Pancreas (tissue), 10 donors: ENCODE measurements around the gene GRIN2A. TPM values are rescaled to one million over a fixed set of nuclear protein-coding genes. Genes with fewer than 3 reads are reported as not detected.

Source experiments
- ATAC-seq, 4 donors: fragments of 200-7000 bp; cut with Tn5 transposase; one replicate each; pipeline versions ENCODE4 v1.8.0 to v1.9.1; 2020; ENCODE audit warnings: mild to moderate bottlenecking in 4 of 4, moderate library complexity in 4 of 4
- DNase-seq, 6 donors: peaks; one replicate each; pipeline ENCODE4 v3.0.0-alpha.2; 2020
- FAIRE-seq: peaks from 2 replicates; lab custom pipeline; 2012; peaks lifted over from hg19 to GRCh38; lab: Jason Lieb, UNC
- H3K27ac ChIP-seq, 4 donors: fragments of 200-600 bp; sonication (generic); 1 replicate in 3 of 4; 2 replicates in 1 of 4; pipeline versions ENCODE4 v1.5.0 to v1.8.0; 2020
- H3K27me3 ChIP-seq, 4 donors: fragments of 200-600 bp; one replicate each; pipeline ENCODE4 v1.8.0; 2021
- H3K36me3 ChIP-seq, 3 donors: fragments of 200-600 bp; sonication (generic) in 1 of 3; one replicate each; pipeline versions ENCODE4 v1.5.0 to v1.8.0; 2020 to 2021
- H3K4me1 ChIP-seq, 3 donors: fragments of 200-600 bp; one replicate each; pipeline ENCODE4 v1.8.0; 2021
- H3K4me3 ChIP-seq, 4 donors: fragments of 200-600 bp; sonication (generic) in 2 of 4; one replicate each; pipeline versions ENCODE4 v1.5.0 to v1.8.0; 2020 to 2021
- H3K9me3 ChIP-seq, 4 donors: fragments of 200-600 bp; one replicate each; pipeline ENCODE4 v1.8.0; 2021
- WGBS, 2 donors: extraction: QIAGEN DNeasy Blood & Tissue Kit; methylation state at CpG; one replicate each; pipeline ENCODE4 v1.1.7; 2013; 5-methylcytosine and 5-hydroxymethylcytosine counted together
- intact Hi-C, 3 donors: fragments of 100-400 bp; cut with DNase I; formaldehyde crosslinking; loops; one replicate each; pipeline versions ENCODE4 v1.11.1 to v1.14.2; 2022
- polyA plus RNA-seq, 2 donors: library from polyadenylated mRNA; stranded (reverse); fragments of 200-250 nt; gene quantifications; one replicate each; pipeline ENCODE4 v1.2.3, GENCODE V29; 2013
- total RNA-seq, 6 donors: library from RNA; stranded (reverse); fragmentation: NEBNext Ultra II Directional in 4 of 6; extraction: Animal tissue kit (Norgen Biotek cat#: 25700) in 4 of 6; gene quantifications; one replicate each; pipeline versions ENCODE4 v1.2.1 to v1.2.4, GENCODE V29; 2021 to 2023
- TF ChIP-seq, protein P1 (sequence below), 4 donors: fragments of 200-600 bp; sonication (generic) in 3 of 4; IDR thresholded peaks; one replicate each; pipeline versions ENCODE4 v1.5.0 to v1.8.0; 2021; ENCODE audit warnings: antibody characterized with exemption in 4 of 4
- donor health status: healthy with polysubstance abuse.
- donor health status: DM: no; HTN: no; CAD: no; lungs with moderate emphysema.
- donor health status: DM: no; HTN: no; CAD: no.
- donor health status: control.
- donor health status: control.
- donor health status: Bipolar disorder and iron deficiency.
- donor health status: DM: yes; HTN: yes; CAD: no.
- donor health status: DM: no; HTN: no; CAD: no.
- donor health status: DM: no; HTN: no; CAD: no.
- donor health status: DM: yes; HTN: yes; CAD: no.

The GRIN2A gene
- total and polyA plus RNA-seq, 8 donors: 0.09 to 2.2 (median 0.32) TPM

DNA sequence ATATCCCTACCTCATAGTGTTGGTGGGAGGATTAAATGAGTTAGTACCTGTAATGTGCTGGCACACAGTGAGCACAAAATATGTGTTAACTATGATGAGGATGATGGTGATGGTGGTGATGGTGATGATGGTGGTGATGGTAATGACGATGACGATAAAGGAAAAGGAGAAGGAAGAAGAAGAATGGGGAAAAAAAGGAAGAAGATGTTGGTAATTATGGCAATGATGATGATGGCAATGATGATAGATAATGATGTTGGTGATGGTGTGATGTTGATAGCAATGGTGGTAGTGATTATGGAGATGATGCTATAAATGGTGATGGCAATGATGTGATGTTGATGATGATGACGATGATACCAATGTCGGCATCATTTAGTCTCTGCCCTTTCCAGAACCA, 270.2 kb downstream of the GRIN2A start:
- DNase-seq (no peak), FAIRE-seq (no peak), ATAC-seq (no peak)
- no peaks in the 10 kb centered on the region for H3K36me3 ChIP-seq
- no peaks in the 10 kb centered on the region for H3K9me3 ChIP-seq
- no peaks in the 10 kb centered on the region for H3K27me3 ChIP-seq
- 78 to 90% methylated on average over 4 of the region's 4 CpGs for WGBS, 2 donors
- no peak overlapping the region for H3K27ac ChIP-seq
- H3K4me3 ChIP-seq: no peak overlapping the region
- TF ChIP-seq, protein P1, sequence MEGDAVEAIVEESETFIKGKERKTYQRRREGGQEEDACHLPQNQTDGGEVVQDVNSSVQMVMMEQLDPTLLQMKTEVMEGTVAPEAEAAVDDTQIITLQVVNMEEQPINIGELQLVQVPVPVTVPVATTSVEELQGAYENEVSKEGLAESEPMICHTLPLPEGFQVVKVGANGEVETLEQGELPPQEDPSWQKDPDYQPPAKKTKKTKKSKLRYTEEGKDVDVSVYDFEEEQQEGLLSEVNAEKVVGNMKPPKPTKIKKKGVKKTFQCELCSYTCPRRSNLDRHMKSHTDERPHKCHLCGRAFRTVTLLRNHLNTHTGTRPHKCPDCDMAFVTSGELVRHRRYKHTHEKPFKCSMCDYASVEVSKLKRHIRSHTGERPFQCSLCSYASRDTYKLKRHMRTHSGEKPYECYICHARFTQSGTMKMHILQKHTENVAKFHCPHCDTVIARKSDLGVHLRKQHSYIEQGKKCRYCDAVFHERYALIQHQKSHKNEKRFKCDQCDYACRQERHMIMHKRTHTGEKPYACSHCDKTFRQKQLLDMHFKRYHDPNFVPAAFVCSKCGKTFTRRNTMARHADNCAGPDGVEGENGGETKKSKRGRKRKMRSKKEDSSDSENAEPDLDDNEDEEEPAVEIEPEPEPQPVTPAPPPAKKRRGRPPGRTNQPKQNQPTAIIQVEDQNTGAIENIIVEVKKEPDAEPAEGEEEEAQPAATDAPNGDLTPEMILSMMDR (IDR thresholded peaks at IDR 0.05): no peak
- H3K4me1 ChIP-seq: no peaks in the 10 kb centered on the region
- intact Hi-C loops: no loop called here

DNA sequence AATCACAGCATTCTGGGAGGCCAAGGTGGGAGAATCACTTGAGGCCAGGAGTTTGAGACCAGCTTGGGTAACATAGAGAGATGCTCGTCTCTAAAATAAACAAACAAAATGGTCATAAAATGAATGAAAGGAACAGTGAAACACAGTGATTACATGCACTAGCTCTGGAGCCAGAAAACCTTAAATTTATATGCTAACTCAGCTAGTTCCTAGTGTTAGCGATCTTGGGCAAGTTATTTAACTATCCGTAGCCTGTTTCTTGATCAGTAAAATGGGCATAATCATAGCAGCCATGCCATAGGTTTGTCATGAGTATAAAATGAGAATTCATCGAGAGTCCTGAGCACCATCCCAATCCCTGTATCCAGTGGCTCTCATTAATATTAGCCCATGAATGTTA, 271.0 kb downstream of the GRIN2A start:
- Histone ChIP-seq H3K4me1 (no peaks in the 10 kb centered on the region), H3K4me3 (no peak overlapping the region), H3K9me3 (no peaks in the 10 kb centered on the region), H3K27ac (no peak overlapping the region), H3K36me3 (no peaks in the 10 kb centered on the region), H3K27me3 (no peaks in the 10 kb centered on the region)
- FAIRE-seq (no peak), DNase-seq (no peak), ATAC-seq (no peak)
- TF ChIP-seq, protein P1 (IDR thresholded peaks at IDR 0.05): no peak
- 72 to 77% methylated on average over 4 of the region's 4 CpGs for whole genome bisulfite sequencing, 2 donors
- intact Hi-C loops: no loop called here

DNA sequence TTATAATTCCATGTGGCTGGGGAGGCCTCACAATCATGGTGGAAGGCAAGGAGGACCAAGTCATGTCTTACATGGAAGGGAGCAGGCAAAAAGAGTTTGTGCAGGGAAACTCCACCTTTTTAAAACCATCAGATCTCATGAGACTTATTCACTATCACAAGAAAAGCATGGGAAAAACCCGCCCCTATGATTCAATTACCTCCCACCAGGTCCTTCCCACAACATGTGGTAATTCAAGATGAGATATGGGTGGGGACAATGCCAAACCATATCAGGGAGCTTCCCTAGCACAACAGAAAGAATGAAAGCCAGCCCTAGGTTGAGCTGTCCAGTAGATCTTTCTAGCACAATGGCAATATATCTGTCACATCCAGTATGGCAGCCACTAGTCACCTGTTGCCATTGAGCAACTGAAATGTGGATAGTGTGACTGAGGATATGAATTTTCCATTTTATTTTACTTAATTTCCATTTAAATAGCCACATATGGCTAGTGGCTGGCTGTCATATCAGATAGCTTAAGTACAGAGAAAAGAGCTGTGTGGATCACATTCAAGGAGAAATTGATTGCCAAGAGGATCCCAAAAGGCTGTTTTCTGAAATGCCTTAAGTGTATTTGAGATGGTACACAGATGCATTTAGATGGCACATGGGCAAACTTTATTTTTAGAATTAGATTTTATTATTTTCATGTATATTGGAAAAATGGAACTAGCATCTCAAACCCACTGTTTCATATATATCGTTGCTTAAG, 273.0 kb downstream of the GRIN2A start:
- TF ChIP-seq, protein P1 (IDR thresholded peaks at IDR 0.05): no peak
- H3K4me3 ChIP-seq: no peak overlapping the region
- 74 to 75% methylated on average over 2 of the region's 2 CpGs for WGBS, 2 donors
- no peaks in the 10 kb centered on the region for H3K9me3 ChIP-seq
- intact Hi-C loops: no loop called here
- H3K27me3 ChIP-seq: peaks cover 0 to 6% (median 0%) of the 10 kb centered on the region in 4 donors
- no peaks in the 10 kb centered on the region for H3K4me1 ChIP-seq
- no peak overlapping the region for H3K27ac ChIP-seq
- no peak for DNase-seq
- no peaks in the 10 kb centered on the region for H3K36me3 ChIP-seq
- FAIRE-seq: no peak
- no peak for ATAC-seq

DNA sequence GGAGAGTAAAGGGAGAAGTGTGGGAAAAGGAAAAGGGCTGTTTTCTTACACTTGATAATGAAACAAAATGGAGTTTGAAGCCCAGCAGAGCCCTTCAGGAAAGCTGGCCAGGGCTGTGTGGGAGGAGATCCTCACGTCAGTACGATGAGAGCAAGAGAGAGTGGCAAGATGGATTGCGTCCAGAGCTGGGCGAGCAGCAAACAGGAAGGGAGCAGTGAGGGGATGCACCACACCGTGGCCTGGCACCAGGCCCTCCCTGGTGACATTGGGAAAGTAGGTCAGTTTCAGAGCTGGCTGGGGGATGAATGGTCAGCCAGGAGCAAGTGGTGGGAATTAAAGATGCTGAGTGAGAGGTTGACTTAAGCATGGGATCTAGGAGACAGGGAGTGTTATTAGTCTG, 273.6 kb downstream of the GRIN2A start:
- intact Hi-C loops: no loop called here
- DNase-seq (peak in 3 of 6 donors; percentile 15 to 24 (median 15)), ATAC-seq (peak; percentile 24 to 56 (median 53)), FAIRE-seq (no peak)
- WGBS, 2 donors: 33 to 39% methylated on average over 5 of the region's 5 CpGs
- Histone ChIP-seq H3K4me3 (no peak overlapping the region), H3K27ac (no peak overlapping the region), H3K9me3 (no peaks in the 10 kb centered on the region), H3K4me1 (no peaks in the 10 kb centered on the region), H3K27me3 (peaks cover 0 to 6% (median 0%) of the 10 kb centered on the region in 4 donors), H3K36me3 (no peaks in the 10 kb centered on the region)
- TF ChIP-seq, protein P1 (IDR thresholded peaks at IDR 0.05): no peak

DNA sequence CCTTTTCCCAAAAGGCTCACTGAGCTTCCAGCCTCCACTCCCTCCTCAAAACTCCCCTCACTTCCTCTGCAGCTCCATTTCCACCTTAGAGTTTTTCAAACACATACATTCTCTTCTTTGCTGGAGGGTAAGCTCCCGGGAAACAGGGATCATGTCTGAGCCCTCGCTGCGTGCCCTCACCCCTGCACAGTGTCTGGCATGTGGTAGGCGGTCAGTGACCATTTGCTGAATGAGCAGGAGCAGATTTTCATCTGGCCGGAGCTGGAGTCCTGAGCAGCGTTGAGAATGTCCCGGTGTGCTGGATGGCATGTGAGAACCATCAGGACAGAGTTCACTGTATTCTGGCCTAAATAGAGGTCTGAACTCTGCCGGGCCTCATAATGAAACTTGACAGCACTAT, 274.5 kb downstream of the GRIN2A start:
- intact Hi-C loops: no loop called here
- WGBS, 2 donors: 71 to 80% methylated on average over 8 of the region's 8 CpGs
- no peak for FAIRE-seq
- H3K9me3 ChIP-seq: no peaks in the 10 kb centered on the region
- no peak overlapping the region for H3K27ac ChIP-seq
- H3K4me1 ChIP-seq: no peaks in the 10 kb centered on the region
- no peak overlapping the region for H3K4me3 ChIP-seq
- peaks cover 0 to 6% (median 0%) of the 10 kb centered on the region in 4 donors for H3K27me3 ChIP-seq
- DNase-seq: no peak
- no peak for ATAC-seq
- no peaks in the 10 kb centered on the region for H3K36me3 ChIP-seq
- TF ChIP-seq, protein P1 (IDR thresholded peaks at IDR 0.05): no peak
